MM.1S (cell line): ENCODE results near the gene FBXW7.

Experiments
- DNase-seq: peaks from one replicate; pipeline ENCODE4 v3.0.0-alpha.2; 2015
- H2AFZ ChIP-seq: fragments of 300-600 bp; sonication (generic); 2 replicates; pipeline ENCODE4 v1.6.0; 2016; ENCODE audit warnings: antibody characterized with exemption, low read length
- H3F3A ChIP-seq: fragments of 300-600 bp; sonication (generic); 2 replicates; pipeline ENCODE4 v1.6.1; 2016; ENCODE audit warnings: mild to moderate bottlenecking, antibody characterized with exemption, low read length, moderate library complexity, mixed read lengths; ENCODE audit not compliant: insufficient read depth
- H3K27ac ChIP-seq: fragments of 300-600 bp; sonication (generic); 2 replicates; pipeline ENCODE4 v1.5.1; 2016; ENCODE audit warnings: mild to moderate bottlenecking, low read length
- H3K27me3 ChIP-seq: fragments of 300-600 bp; sonication (generic); replicated peaks from 2 replicates; pipeline ENCODE4 v1.6.0; 2016; ENCODE audit warnings: low read length; ENCODE audit not compliant: insufficient read depth
- H3K36me3 ChIP-seq: fragments of 300-600 bp; sonication (generic); replicated peaks from 2 replicates; pipeline ENCODE4 v1.6.1; 2016; ENCODE audit warnings: mild to moderate bottlenecking, low read length, mixed read lengths; ENCODE audit not compliant: insufficient read depth
- H3K4me1 ChIP-seq: fragments of 300-600 bp; sonication (generic); 2 replicates; pipeline ENCODE4 v1.6.1; 2016; ENCODE audit warnings: low read length, mixed read lengths
- H3K4me2 ChIP-seq: fragments of 300-600 bp; sonication (generic); 2 replicates; pipeline ENCODE4 v1.6.0; 2016; ENCODE audit warnings: low read depth, low read length
- H3K4me3 ChIP-seq: fragments of 300-600 bp; sonication (generic); 2 replicates; pipeline ENCODE4 v1.5.1; 2016; ENCODE audit warnings: low read length, mixed read lengths
- H3K79me2 ChIP-seq: fragments of 300-600 bp; sonication (generic); 2 replicates; pipeline ENCODE4 v1.6.1; 2016; ENCODE audit warnings: mixed run types, low read length, mixed read lengths
- H3K9ac ChIP-seq: fragments of 300-600 bp; sonication (generic); 2 replicates; pipeline ENCODE4 v1.6.1; 2016; ENCODE audit warnings: low read length, mixed read lengths
- H3K9me2 ChIP-seq: fragments of 300-600 bp; sonication (generic); replicated peaks from 2 replicates; pipeline ENCODE4 v1.6.1; 2016; ENCODE audit warnings: mild to moderate bottlenecking, low read length, mixed read lengths; ENCODE audit not compliant: insufficient read depth
- H3K9me3 ChIP-seq: fragments of 300-600 bp; sonication (generic); replicated peaks from 2 replicates; pipeline ENCODE4 v1.6.1; 2016; ENCODE audit warnings: mild to moderate bottlenecking, low read length, mixed read lengths; ENCODE audit not compliant: insufficient read depth
- H4K20me1 ChIP-seq: fragments of 300-600 bp; sonication (generic); 2 replicates; pipeline ENCODE4 v1.6.1; 2016; ENCODE audit warnings: mild to moderate bottlenecking, low read length, moderate library complexity, mixed read lengths; ENCODE audit not compliant: insufficient read depth
- EZH2 ChIP-seq: fragments of 300-600 bp; sonication (generic); optimal IDR thresholded peaks from 2 replicates; pipeline ENCODE3; 2017; ENCODE audit warnings: low read depth, mild to moderate bottlenecking, antibody characterized with exemption, low read length, mixed read lengths
- EZH2phosphoT487 ChIP-seq: fragments of 300-600 bp; sonication (generic); IDR thresholded peaks from 2 replicates; pipeline ENCODE4 v1.6.1; 2018; ENCODE audit warnings: antibody characterized with exemption, low read length
- TF ChIP-seq, protein P1 (sequence below): fragments of 300-600 bp; sonication (generic); IDR thresholded peaks from 2 replicates; pipeline ENCODE4 v1.5.1; 2016; ENCODE audit warnings: antibody characterized with exemption, low read length, mixed read lengths

Gene FBXW7

DNA sequence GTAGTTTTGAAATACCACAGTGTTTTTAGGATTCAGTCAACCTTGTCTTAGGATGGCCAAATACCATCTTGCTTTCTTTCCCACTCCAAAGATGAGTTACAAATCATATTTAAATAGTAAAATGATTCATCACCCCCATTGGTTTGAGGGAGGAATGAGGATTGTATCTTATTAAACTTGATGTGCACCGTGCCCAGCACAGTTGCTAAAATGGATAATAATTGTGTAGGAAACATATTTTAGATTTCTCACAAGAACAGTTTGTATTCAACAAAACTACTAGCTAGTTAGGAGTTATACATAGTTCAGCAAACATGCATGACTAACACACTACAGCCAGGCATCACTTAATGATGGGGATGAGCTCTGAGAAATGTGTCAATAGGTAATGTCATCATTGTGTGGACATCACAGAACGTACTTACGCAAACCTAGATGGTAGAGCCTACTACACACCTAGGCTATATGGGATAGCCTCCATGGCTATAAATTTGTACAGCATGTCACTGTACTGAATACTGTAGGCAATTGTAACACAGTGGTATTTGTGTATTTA, 245.4 kb downstream of the FBXW7 start:
- no peak for DNase-seq
- Histone ChIP-seq H2AFZ (no peak overlapping the region), H3K79me2 (no peaks in the 10 kb centered on the region)

DNA sequence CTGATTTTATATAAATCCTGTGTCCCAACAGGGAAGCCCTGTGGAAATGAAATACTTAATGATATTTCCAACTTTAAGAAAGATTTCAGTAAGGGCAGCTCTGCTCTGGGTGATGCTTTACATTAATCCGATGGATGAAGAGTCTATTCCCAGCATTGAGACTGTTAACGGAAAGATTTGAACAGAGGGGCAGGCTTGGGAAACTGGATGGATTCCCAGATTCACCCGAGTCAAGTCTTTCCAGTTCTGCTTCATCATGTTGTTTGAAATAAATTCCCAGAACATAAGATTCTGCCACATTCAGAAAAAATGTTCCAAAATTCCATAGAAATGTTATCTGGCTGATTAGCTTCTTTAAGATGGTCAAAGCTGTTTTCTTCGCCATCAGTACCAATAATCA, 246.0 kb downstream of the FBXW7 start:
- no peaks in the 10 kb centered on the region for H3K4me1 ChIP-seq
- no peaks in the 10 kb centered on the region for H3K9me3 ChIP-seq
- no peak overlapping the region for H3K27ac ChIP-seq
- TF ChIP-seq, protein P1, sequence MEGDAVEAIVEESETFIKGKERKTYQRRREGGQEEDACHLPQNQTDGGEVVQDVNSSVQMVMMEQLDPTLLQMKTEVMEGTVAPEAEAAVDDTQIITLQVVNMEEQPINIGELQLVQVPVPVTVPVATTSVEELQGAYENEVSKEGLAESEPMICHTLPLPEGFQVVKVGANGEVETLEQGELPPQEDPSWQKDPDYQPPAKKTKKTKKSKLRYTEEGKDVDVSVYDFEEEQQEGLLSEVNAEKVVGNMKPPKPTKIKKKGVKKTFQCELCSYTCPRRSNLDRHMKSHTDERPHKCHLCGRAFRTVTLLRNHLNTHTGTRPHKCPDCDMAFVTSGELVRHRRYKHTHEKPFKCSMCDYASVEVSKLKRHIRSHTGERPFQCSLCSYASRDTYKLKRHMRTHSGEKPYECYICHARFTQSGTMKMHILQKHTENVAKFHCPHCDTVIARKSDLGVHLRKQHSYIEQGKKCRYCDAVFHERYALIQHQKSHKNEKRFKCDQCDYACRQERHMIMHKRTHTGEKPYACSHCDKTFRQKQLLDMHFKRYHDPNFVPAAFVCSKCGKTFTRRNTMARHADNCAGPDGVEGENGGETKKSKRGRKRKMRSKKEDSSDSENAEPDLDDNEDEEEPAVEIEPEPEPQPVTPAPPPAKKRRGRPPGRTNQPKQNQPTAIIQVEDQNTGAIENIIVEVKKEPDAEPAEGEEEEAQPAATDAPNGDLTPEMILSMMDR: no peak
- TF ChIP-seq EZH2phosphoT487: no peak
- no peak for TF ChIP-seq EZH2
- H3K9ac ChIP-seq: no peak overlapping the region
- H3K9me2 ChIP-seq: no peaks in the 10 kb centered on the region
- H3K4me3 ChIP-seq: no peak overlapping the region
- H3K27me3 ChIP-seq: no peaks in the 10 kb centered on the region
- H3K36me3 ChIP-seq: no peaks in the 10 kb centered on the region
- H3F3A ChIP-seq: no peaks in the 10 kb centered on the region
- no peak overlapping the region for H2AFZ ChIP-seq
- DNase-seq: no peak
- H4K20me1 ChIP-seq: no peaks in the 10 kb centered on the region
- H3K4me2 ChIP-seq: no peak overlapping the region
- no peaks in the 10 kb centered on the region for H3K79me2 ChIP-seq

More for the DNA sequence above, 245.4 kb downstream of the FBXW7 start:
- Histone ChIP-seq H3K36me3 (no peaks in the 10 kb centered on the region), H3K4me1 (no peaks in the 10 kb centered on the region), H3K4me3 (no peak overlapping the region), H4K20me1 (no peaks in the 10 kb centered on the region), H3K9me3 (no peaks in the 10 kb centered on the region), H3K9ac (no peak overlapping the region), H3F3A (no peaks in the 10 kb centered on the region), H3K4me2 (no peak overlapping the region), H3K27me3 (no peaks in the 10 kb centered on the region), H3K9me2 (no peaks in the 10 kb centered on the region), H3K27ac (no peak overlapping the region)
- TF ChIP-seq EZH2phosphoT487 (no peak), EZH2 (no peak)
- TF ChIP-seq, protein P1: no peak

DNA sequence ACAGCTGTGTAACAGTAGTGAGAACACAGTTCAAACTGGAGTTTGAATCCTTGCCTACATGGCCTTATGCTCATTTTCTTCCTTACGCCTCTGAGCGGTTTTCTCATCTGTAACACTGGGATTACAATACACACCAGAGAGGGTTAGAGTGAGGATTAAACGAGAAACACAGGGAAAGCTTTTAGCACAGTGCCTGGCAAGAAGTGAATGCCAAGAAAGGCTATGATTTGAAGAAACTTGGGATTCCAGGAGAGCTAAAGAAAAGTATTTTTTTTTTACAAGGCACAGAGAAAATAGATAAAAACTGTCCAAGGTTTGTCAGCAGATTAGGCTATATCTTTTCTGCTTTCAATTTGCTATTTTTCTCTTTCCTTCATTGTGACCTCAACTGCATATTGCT, 246.4 kb downstream of the FBXW7 start:
- H3K9me2 ChIP-seq: no peaks in the 10 kb centered on the region
- H3K36me3 ChIP-seq: no peaks in the 10 kb centered on the region
- TF ChIP-seq EZH2: no peak
- no peak for DNase-seq
- H3K4me3 ChIP-seq: no peak overlapping the region
- no peaks in the 10 kb centered on the region for H3K27me3 ChIP-seq
- no peak overlapping the region for H2AFZ ChIP-seq
- no peak overlapping the region for H3K27ac ChIP-seq
- no peaks in the 10 kb centered on the region for H3F3A ChIP-seq
- H3K9ac ChIP-seq: no peak overlapping the region
- H4K20me1 ChIP-seq: no peaks in the 10 kb centered on the region
- H3K4me1 ChIP-seq: no peaks in the 10 kb centered on the region
- H3K79me2 ChIP-seq: no peaks in the 10 kb centered on the region
- H3K4me2 ChIP-seq: no peak overlapping the region
- no peaks in the 10 kb centered on the region for H3K9me3 ChIP-seq

DNA sequence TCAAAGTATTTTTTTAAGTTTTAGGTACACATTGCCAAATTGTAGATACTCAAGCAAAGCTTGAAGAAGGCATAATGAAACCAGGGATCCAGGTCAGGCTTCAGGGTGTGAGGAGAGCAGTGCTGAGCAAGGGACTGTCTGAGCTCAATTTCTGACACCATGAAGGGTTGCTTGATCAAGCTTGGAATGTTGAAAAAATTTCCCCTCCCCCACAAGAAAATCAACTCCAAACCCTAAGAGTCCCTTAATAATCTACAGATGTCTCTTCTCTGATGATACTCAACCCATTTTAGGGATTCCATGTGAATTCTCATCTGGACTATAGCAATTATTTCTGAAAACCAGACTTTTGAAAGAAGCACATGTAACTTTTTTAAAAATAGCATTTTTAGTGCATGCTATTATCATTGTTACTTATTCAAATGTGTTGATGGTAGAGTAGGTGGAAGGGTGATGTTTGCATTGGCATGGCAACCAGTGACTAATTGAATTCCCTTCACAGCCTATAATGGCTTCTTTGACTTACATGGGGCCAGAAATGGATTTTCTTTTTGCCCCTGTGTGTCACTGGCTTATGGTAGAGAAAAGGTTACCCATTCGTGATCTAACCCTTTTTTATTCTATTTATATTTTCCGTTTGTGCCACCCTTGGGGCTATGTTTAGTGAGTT, 252.0 kb downstream of the FBXW7 start:
- Histone ChIP-seq H3K4me2 (no peak overlapping the region), H3K79me2 (no peaks in the 10 kb centered on the region), H3K9me2 (no peaks in the 10 kb centered on the region), H3K4me3 (no peak overlapping the region), H4K20me1 (no peaks in the 10 kb centered on the region), H3K4me1 (no peaks in the 10 kb centered on the region), H3F3A (no peaks in the 10 kb centered on the region), H2AFZ (no peak overlapping the region), H3K9ac (no peak overlapping the region), H3K36me3 (no peaks in the 10 kb centered on the region), H3K27me3 (no peaks in the 10 kb centered on the region), H3K27ac (no peak overlapping the region), H3K9me3 (no peaks in the 10 kb centered on the region)
- no peak for DNase-seq
- no peak for TF ChIP-seq EZH2phosphoT487
- TF ChIP-seq EZH2: no peak
- TF ChIP-seq, protein P1: no peak
